H1 (cell line): ENCODE results near the gene OPN1SW. TPM values are rescaled to one million over a fixed set of nuclear protein-coding genes. Genes with fewer than 3 reads are reported as not detected.

Experiments
- BCL11A ChIP-seq, 2 experiments: IDR thresholded peaks; one replicate each; pipeline ENCODE4 v1.6.1; 2011; ENCODE audit warnings: low read depth in 2 of 2, low read length in 2 of 2, mild to moderate bottlenecking in 2 of 2
- EGR1 ChIP-seq: IDR thresholded peaks from 2 replicates; pipeline ENCODE4 v1.6.1; 2011; ENCODE audit warnings: low read depth, low read length, borderline replicate concordance
- JUND ChIP-seq: IDR thresholded peaks from 2 replicates; pipeline ENCODE4 v1.6.1; 2011; ENCODE audit warnings: mild to moderate bottlenecking, improper control_type of control experiment, low read length
- SP1 ChIP-seq: IDR thresholded peaks from 2 replicates; pipeline ENCODE4 v1.6.1; 2011; ENCODE audit warnings: low read depth, low read length
- polyA plus RNA-seq, 7 experiments: library from polyadenylated mRNA; depleted of rRNA in 3 of 7; stranded (reverse) in 5 of 7; unstranded in 2 of 7; fragments of >200 nt in 5 of 7; fragments of 200-250 nt in 2 of 7; gene quantifications; 1 replicate in 5 of 7; 2 replicates in 1 of 7; 4 replicates in 1 of 7; pipeline versions ENCODE4 v1.2.1 to v1.2.3, GENCODE V29; 2011 to 2013; ENCODE audit warnings: missing spikeins in 2 of 7, mixed read lengths in 2 of 7
- total RNA-seq: library from RNA; stranded (reverse); fragmentation: NEBNext Ultra II Directional; extraction: Animal tissue kit (Norgen Biotek cat#: 25700); gene quantifications from 2 replicates; pipeline ENCODE4 v1.2.1, GENCODE V29; 2021

OPN1SW gene
- total and polyA plus RNA-seq, 2 of the 8 experiments (the other 6 are each of a cell fraction or from before 2014, with no cell fraction given): not detected

- TF ChIP-seq BCL11A (IDR thresholded peaks at IDR 0.05; ENCODE audit: low read depth in 2 of 2, low read length in 2 of 2): no peak
- TF ChIP-seq EGR1: no peak
- TF ChIP-seq JUND: no peak
- TF ChIP-seq SP1: no peak
These were observed 12.1 kb downstream of the OPN1SW start (continued) for GRCh38 chr7:128763541-128763940.
